Colon (tissue), 2 donors: Measurements from ENCODE around the gene GIT2.
"Not testable (repeated sequence)": the region's sequence is repeated elsewhere in the genome, so short reads cannot be mapped to it uniquely, and the experiment has no call there.

Experiments used
- FAIRE-seq: peaks from 2 replicates; lab custom pipeline; 2012; peaks lifted over from hg19 to GRCh38; lab: Jason Lieb, UNC
- donor health status: control.
- donor health status: control.

Gene GIT2

DNA sequence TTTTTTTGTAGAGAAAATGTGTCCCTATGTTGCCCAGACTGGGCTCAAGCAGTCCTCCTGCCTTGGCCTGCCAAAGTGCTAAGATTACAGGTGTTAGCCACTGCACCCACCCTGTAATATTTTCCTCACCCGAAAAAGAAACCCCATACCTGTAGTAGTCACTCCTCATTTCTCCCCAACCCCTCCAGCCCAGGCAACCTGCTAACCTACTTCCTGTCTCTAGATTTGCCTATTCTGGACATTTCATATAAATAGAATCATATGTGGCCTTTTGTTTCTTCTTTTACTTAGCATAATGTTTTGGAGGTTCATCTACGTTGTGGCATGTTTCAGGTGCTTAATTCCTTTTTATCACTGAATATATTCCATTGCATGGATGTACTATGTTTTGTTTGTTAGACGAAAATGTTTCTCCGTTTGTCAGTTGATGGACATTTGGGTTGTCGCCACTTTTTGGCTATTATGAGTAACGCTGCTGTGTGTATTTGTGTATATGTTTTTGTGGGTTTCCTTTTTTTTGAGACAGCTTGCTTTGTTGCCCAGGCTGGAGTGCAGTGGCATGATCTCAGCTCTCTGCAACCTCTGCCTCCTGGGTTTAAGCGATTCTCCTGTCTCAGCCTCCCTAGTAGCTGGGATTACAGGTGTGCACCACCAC is 9.3 kb upstream of the GIT2 start:
- no peak for FAIRE-seq

DNA sequence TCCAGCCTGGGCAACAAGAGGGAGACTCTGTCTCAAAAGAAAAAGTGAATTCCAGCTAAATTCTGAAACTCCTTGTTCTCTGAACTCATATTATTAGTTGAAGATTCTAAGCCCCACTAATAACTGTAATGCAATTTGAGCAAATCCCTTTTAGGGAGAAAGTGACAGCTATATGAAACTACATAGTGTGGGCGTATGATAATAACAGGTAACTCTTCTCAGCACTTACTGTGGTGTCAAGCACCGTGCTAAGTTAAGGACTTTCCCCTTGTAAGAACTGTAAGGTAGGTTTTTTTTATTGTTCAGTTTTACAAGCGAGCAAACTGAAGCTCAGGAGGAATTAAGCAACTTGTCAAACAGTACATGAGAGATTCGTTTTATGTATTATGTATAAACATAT is 8.4 kb upstream of the GIT2 start:
- no peak for FAIRE-seq

DNA sequence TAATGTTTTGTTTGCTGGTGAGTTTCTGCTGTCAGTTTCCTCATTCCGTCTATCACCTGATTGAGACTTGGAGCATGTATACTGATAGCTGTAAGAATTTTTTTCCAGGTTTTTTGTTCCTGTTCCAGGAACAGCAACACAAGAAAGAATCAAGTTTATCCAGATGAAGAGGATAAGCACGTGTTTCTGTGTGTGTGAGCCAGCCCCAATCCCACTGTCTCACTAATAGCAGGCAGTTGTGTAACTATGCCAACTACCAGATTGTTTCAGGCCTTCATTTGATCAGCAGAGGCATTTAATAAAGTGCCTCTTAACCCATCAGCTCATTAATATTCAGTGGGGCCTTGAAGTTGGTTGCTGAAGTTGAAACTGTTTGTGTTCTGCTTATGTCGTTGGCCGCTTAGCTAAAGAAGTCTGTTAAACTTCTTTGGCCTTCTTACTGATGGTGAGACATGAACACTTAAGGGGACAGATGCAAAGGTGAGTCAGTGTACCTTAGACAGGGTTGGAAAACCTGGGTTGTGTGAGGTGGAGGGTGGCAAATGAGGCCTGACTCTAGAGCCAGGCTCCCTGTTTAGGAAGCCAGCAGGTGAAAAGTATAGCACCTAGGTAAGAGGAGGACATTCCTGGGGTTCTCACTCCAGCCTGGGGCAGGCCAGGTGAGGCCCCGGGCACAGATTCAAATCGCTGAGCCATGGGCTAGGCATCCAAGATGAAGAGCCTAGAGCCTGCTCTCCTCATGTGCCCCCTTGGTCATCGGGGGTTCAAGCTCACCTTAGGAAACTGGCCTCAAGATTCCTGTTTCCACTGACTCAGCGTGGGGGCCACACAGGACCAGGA is 6.7 kb upstream of the GIT2 start:
- FAIRE-seq, result no peak

DNA sequence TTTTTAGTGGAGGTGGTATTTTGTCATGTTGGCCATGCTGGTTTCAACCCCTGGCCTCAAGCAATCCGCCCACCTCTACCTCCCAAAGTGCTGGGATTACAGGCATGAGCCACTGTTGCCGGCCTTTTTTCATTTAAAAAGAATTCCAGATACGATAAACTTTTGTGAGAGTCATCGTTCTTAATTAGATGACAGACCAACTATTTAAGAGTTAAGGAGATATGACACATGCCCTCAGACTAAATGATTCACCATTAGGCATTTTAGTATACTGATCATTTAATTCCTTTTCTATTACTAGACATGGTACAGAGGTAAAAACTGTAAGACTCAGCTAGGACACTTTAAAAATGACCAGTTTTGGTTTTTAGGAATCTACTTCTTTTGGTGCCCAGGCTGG is 5.4 kb upstream of the GIT2 start:
- FAIRE-seq, result no peak

DNA sequence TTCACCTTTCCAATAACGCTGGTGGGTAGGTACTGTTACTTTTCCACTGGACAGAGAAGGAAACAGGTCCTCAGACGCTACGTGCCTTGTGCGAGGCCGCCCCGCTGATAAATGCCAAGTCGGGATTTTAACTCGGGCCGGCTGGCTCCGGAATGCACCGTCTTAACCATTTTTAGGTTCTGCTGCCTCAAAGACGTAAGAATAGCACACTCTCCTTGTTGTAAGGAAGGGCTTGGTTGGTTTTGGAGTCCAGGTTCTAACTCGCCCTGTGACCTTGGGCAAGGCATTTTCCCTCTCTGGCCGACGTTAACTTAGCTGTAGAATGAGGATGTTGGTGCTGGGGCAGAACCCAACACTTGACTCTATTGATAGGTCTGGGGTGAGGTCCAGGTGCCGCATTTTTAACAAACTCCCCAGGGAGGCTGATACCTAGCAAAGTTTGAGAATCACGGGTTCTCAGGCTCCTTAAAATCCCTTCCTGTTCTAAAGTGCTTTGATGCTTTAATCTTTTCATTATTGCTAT is 3.9 kb upstream of the GIT2 start:
- FAIRE-seq, result no peak

DNA sequence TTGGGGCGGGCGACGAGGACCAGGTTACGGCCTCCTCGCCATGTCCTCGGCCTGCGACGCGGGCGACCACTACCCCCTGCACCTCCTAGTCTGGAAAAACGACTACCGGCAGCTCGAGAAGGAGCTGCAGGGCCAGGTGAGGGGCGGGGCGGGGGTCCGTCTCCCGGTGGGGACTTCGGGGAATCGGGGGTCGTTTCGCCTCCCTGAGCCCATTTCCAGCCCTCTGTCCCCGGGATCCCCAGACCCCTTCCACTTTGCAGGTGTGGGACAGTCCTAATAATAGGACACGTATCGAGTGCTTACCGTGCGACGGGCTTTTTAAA is 3.4 kb upstream of the GIT2 start:
- no peak for FAIRE-seq

DNA sequence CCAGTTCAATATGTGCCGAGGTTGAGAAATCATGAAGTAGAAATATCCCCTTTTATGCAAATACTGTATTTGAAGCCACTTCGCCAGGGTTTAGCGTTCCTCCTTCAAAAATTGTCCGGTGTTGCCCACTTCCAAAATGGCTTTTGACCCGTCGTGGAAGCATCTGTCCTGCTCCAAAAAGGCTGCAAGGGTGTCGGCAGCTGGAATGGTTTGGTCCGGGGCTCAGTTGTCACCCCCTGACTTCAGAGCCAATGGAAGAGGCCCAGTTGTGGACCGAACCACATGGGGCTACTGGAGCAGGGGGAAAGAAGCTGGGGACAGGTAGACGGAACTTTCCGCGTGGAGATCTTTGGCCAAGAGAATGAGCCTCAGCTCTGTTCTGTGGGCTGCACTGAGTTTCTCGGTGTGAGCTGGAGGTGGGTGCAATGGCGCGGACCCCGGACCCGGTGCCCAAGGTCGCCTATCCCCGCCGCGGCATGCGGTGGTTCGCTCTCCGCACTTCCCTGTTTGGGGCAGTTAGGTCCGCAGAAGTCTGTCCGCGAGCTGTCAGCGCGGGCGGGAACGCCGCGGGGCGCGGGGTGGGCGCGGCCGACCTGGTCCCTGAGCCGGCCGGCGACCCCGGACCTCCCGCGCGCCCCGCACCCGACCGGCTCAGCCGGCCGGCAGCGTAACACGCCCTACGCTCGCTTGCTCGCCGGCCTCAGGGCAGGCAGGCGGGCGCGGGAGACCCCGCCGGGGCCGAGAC is 2.9 kb upstream of the GIT2 start, which contains the start of gene ANKRD13A:
Gene ANKRD13A, plus strand, starts transcription at position 527 of the 745 bp plus-strand sequence. CDS start 259 bp downstream, outside the sequence.
- FAIRE-seq, result no peak

DNA sequence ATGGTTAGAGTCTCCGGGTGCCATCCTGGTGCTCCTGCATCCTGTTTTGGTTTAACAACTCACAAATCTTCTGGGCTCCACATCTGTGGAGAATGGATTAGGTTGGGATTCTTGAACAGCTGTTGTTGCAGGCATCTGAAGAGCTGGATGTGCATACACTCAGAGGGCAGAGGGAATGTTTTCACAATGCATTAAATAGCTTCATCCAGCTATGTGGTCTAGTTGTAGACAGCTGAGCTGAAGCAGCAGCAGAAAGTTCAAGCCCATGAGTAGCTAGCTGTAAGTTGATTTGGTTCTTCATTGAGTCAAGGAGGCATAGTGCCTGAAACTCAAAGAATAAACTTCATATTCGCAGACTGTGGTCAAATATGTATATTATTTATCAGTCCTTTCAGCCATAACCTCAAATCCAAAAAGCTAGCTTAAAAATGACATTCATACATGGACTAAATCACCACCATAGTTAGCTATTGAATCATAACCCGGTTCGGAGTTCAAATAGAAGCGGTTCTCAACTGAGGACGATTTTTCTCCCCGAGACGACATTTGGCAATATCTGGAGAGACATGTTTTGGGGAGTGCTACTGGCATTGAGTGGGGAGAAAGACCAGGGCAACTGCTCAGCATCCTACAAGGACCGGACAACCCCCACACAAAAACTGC is 2.2 kb upstream of the GIT2 start:
- no peak for FAIRE-seq

DNA sequence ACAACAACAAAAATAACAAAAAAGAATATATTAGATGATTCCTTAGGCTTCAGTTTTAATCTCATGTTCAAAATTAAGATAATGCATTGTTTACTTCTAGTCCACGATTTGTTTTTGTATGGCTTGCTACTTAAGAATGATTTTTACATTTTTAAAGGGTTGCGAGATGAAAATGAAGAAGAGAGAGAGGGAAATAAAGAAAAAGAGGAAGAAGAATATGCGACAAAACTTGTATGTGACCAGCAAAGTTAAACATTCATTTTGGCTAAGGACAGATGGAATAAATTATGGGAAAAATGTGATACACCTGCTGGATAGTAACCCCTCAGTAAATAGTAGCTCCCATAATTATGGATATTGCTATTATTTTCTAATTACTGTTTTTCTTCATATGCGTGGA is 1.2 kb upstream of the GIT2 start:
- no peak for FAIRE-seq

DNA sequence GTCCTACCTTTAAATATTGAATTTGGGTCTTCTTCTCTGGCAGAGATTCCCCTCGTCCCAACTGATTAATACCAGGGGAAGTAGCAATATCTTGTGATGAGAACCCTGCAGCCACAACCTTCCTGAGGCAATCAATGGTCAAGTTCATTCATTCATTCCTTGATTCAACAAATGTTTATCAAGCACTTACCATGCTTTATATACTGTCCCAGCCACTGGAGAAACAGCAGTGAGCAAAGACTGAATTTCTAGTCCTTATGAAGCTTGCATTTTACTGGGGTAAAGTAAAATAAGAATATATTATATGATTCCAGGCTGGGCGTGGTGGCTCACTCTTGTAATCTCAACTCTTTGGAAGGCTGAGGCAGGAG is 300 bp upstream of the GIT2 start:
- FAIRE-seq, result no peak

DNA sequence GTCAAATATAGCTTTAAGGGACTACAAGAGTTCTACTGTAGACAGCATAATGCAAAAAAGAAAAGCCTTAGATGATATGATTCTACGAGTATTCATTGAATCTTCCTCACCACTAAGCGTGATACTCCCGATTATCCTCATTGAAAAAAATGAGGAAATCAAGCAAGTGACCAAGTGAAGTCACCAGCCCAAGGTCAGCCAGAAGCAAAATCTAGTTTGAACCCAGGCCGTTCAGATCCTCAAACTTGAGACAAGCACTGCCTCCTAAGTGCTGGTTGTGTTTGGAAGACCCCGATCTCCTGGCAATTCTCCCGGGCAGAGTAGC is 845 bp downstream of the GIT2 start:
- no peak for FAIRE-seq

DNA sequence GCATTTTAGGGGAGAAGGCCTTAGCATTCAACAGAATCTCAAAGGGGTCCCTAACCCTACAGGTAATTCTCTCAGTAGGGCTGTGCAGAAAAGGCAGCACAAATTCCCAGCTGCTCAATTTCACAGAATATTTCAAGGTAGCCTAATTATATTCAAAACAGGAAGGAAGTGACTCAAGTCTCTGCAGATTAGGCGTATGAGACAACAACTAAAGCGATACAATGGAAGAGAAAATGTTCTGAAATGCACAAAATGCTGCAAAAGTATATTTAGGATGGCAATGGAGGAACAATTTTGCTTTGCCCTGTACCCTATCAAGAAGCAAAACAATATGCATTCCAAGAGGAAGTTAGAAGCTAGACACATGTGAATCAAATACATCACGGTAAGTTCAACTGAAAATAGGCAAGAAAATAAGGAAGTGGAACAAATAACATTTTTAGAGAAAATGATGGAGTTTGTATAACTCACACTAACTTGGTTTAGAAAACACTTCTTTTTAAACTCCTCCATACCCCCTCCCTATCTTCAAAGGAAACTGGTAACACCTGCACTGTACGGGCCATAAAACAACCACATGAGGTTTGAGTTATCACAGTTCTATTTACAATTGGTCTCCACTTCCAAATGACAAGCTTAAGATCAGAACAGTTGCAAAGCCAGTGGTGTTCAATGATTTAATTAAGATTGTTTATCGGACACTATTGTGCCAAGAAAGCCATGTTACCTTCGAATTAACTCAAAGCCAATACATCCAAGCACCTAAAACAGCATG is 1.6 kb downstream of the GIT2 start:
- no peak for FAIRE-seq

DNA sequence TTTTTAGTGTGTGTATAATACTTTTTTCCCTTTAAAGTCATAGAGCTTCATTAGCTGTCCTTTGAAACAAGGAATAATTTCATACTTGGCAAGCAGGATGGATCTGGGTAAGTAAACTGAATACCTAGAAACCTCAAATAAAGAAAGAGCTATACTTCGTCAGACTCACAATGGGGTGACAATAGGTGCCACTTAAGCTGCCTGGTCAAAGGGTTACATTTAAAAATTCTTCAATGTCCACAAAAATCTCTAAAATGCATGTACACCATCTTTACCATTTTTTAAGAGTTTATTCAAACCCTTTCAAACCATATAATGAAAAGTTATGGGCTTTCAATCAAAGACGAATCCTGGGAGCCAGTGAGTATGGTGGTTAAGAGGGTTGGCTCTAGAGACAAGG is 3.1 kb downstream of the GIT2 start:
- no peak for FAIRE-seq

DNA sequence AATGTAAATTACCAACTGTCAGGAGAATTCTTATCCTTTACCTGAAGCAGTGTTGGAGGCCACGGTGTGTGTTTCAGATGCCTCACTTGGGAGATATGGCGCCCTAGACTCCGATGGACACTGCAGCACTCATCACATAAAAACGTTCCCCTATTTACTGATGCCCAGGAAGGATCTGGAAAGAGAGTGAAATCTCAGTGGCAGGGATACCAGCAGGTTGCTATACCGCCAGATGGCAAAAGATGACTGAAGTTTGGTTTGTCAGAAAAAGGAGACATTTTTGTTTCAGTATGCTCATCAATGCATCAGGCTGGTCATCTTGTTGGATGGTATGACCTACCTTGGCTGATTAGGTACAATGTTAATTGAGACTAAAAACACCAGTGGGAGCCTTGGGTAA is 4.6 kb downstream of the GIT2 start:
- FAIRE-seq, result no peak

DNA sequence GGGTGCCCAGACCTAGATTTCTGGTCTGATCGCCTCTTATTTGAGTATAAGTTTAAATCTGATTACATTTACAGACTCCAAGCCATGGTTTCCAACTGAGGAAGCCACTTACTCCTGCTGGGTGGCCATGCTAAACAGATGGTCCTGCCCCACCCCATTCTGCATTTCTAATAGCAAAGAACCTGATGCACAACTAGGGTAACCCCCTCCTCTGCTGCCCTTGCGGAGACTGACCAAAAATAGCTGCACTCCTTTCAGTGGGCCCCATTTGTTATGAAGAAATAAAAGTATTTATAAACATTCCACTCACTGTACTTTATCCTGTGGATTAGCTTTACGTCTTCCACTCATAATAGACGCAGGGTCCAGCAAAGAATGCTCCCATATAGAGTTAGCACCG is 6.8 kb downstream of the GIT2 start:
- no peak for FAIRE-seq

DNA sequence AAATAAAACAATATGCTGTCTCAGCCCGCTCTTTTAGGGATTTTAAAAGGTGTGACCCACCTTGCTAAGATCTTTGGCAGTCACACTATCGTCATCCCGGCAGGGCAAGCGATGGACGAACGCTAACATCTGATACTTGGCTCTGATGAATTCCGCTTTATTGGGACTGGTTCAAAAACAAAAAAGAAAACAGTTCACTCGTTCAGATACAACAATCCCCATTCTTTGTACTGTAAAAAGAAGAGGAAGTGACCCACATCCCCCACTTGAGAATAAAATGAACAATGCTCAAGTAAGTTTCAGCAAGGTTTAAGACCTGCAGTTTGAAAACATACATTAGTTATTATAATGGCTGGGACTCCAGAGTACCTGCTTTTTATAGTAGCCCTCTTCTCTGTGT is 7.3 kb downstream of the GIT2 start:
- FAIRE-seq, result no peak

DNA sequence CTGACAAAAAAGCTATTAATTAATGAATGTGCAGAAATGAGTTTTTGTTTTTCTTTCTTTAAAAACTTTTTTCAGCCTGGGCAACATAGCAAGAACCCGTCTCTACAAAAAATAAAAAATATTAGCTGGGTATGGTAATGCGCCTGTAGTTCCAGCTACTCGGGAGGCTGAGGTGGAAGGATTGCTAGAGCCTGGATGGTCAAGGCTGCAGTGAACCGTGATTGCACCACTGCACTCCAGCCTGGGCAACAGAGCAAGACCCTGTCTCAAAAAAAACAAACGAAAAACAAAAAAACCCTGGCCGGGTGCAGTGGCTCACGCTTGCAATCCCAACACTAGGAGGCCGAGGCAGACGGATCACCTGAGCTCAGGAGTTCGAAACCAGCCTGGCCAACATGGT is 7.9 kb downstream of the GIT2 start:
- FAIRE-seq, result no peak

DNA sequence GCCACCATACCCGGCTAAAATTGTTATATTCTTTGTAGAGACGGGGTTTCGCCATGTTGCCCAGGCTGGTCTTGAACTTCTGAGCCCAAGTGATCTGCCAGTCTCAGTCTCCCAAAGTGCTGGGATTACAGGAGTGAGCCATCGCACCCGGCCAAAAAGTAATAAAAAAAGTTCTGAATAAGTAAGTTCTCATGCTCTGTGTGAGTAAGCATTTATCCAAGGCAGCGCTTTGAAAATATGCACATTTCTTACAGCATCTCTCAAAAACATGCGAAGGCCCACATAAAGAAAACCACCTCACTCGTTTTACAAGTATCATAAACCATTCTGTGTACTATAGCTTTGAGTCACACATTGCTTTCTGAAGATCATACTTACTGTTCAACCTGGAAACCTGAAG is 8.6 kb downstream of the GIT2 start:
- no peak for FAIRE-seq

DNA sequence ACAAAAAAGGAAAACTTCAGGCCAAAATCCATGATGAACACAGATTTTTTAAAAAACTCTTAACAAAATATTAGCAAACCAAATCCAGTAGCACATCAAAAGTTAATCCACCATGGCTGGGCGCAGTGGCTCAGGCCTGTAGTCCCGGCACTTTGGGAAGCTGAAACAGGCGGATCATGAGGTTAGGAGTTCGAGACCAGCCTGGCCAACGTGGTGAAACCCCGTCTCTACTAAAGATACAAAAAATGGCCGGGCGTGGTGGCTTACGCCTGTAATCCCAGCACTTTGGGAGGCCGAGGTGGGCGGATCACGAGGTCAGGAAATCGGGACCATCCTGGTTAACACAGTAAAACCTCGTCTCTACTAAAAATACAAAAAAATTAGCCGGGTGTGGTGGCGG is 9.9 kb downstream of the GIT2 start:
- not testable (repeated sequence) for FAIRE-seq

DNA sequence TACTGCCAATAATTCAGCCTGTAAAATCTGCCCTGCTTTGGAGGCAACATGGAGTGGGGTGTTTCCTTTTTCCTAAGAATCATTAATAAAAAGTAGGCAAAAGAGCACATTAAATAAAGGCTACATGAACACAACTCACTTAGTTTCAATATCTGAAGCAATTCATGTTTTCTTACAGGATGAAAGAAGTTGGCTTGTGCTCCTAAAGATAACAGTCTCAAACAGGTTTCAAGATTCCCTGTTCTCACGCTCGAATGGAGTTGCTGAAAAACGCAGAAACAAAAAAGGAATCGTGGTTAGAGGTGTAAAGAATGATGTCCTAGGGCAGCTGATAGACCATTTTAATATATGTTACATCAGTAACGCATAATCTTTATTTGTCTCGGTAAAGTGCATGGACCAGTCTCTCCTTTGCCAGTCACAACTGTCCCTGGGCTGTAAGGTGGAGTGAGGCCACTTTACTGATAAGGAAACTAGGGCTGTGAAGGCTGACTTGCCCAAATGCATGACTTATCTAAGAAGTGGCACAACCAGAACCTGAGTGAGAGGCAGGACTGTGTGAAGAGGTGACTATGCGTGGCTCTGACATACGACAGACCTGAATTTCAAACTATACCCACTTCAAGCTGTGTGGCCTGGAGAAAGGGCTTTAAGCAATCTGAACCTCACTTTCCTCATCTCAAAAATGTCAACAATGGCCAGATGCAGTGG is 12.6 kb downstream of the GIT2 start:
- no peak for FAIRE-seq

DNA sequence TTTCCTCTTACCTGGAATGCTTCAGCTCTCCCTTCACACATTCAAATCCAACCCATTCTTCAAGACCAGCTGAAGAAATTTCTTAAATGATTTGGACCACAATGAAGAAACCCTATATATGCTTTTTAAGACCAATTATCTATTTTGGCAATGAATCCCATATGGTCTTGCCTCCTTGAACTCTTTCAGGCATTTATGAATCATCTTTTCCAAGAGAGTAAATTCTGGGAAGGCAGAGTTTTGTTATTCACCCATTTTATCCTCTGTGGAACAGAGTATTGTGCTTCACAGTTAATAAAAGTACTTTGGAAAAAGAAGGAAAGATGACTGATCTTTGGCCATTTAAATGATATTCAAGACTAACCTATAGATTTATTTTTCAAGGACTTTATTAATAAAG is 14.0 kb downstream of the GIT2 start:
- no peak for FAIRE-seq
